Measurements from ENCODE around the gene MUC22.
"Not testable (repeated sequence)": the region's sequence is repeated elsewhere in the genome, so short reads cannot be mapped to it uniquely, and the experiment has no call there.

The MUC22 gene

GRCh38 chr6:30991891-30992290 lies 18.4 kb upstream of the MUC22 start:
- no peak overlapping the region for H3K4me3 ChIP-seq (ENCODE audit: low read depth, low read length)
- no peak for DNase-seq (ENCODE audit: low read depth)
- TF ChIP-seq CTCF (IDR thresholded peaks at IDR 0.05; ENCODE audit: insufficient read depth, low read depth, low read length, missing control alignments): no peak

- no peak for DNase-seq (ENCODE audit: low read depth)
- no peak overlapping the region for H3K4me3 ChIP-seq (ENCODE audit: low read depth, low read length)
- TF ChIP-seq CTCF (IDR thresholded peaks at IDR 0.05; ENCODE audit: insufficient read depth, low read depth, low read length, missing control alignments): no peak
Measured at GRCh38 chr6:30997301-30997700, 13.0 kb upstream of the MUC22 start.

GRCh38 chr6:30998785-30999184 lies 11.5 kb upstream of the MUC22 start:
- no peak for TF ChIP-seq CTCF (IDR thresholded peaks at IDR 0.05; ENCODE audit: insufficient read depth, low read depth, low read length, missing control alignments)

GRCh38 chr6:31000067-31000860 lies 10.0 kb upstream of the MUC22 start:
- H3K4me3 ChIP-seq (ENCODE audit: low read depth, low read length); DNase-seq (ENCODE audit: low read depth): not testable (repeated sequence)

More at GRCh38 chr6:30998785-30999184, 11.5 kb upstream of the MUC22 start:
- no peak overlapping the region for H3K4me3 ChIP-seq (ENCODE audit: low read depth, low read length)
- no peak for DNase-seq (ENCODE audit: low read depth)

- TF ChIP-seq CTCF (IDR thresholded peaks at IDR 0.05; ENCODE audit: insufficient read depth, low read depth, low read length, missing control alignments): no peak
- no peak for DNase-seq (ENCODE audit: low read depth)
- no peak overlapping the region for H3K4me3 ChIP-seq (ENCODE audit: low read depth, low read length)
Measured at GRCh38 chr6:31001281-31001888, 8.9 kb upstream of the MUC22 start.

- TF ChIP-seq CTCF (IDR thresholded peaks at IDR 0.05; ENCODE audit: insufficient read depth, low read depth, low read length, missing control alignments): no peak
- DNase-seq (ENCODE audit: low read depth): no peak
- no peak overlapping the region for H3K4me3 ChIP-seq (ENCODE audit: low read depth, low read length)
Measured at GRCh38 chr6:31002471-31002870, 7.8 kb upstream of the MUC22 start.

- DNase-seq (ENCODE audit: low read depth): no peak
- no peak overlapping the region for H3K4me3 ChIP-seq (ENCODE audit: low read depth, low read length)
- TF ChIP-seq CTCF (IDR thresholded peaks at IDR 0.05; ENCODE audit: insufficient read depth, low read depth, low read length, missing control alignments): no peak
Measured at GRCh38 chr6:31004794-31005193, 5.5 kb upstream of the MUC22 start.

Data from GM12865 (cell line).